Ishikawa (cell line): ENCODE results near the gene EDN3.

Source experiments
- CEBPB ChIP-seq: IDR thresholded peaks from 2 replicates; pipeline ENCODE4 v1.6.1; 2012
- CREB1 ChIP-seq: IDR thresholded peaks from 2 replicates; pipeline ENCODE4 v1.6.1; 2012; ENCODE audit warnings: low read depth
- EGR1 ChIP-seq: IDR thresholded peaks from 2 replicates; pipeline ENCODE4 v1.6.1; 2012
- EP300 ChIP-seq: IDR thresholded peaks from 2 replicates; pipeline ENCODE4 v1.6.1; 2012; ENCODE audit warnings: borderline replicate concordance
- FOXM1 ChIP-seq: IDR thresholded peaks from 2 replicates; pipeline ENCODE4 v1.6.1; 2012; ENCODE audit warnings: low read depth, borderline replicate concordance
- NFIC ChIP-seq: IDR thresholded peaks from 2 replicates; pipeline ENCODE4 v1.6.1; 2012
- RAD21 ChIP-seq: IDR thresholded peaks from 2 replicates; pipeline ENCODE4 v1.6.1; 2012; ENCODE audit warnings: low read depth
- TAF1 ChIP-seq: IDR thresholded peaks from 2 replicates; pipeline ENCODE4 v1.6.1; 2012; ENCODE audit warnings: low read depth, mild to moderate bottlenecking
- TCF12 ChIP-seq: IDR thresholded peaks from 2 replicates; pipeline ENCODE4 v1.6.1; 2012; ENCODE audit warnings: low read depth
- TEAD4 ChIP-seq: IDR thresholded peaks from 2 replicates; pipeline ENCODE4 v1.6.1; 2012
- YY1 ChIP-seq: IDR thresholded peaks from 2 replicates; pipeline ENCODE4 v1.6.1; 2012; ENCODE audit warnings: low read depth
- ZBTB7A ChIP-seq: IDR thresholded peaks from 2 replicates; pipeline ENCODE4 v1.6.1; 2012; ENCODE audit warnings: low read depth
- TF ChIP-seq, protein P1 (sequence below): IDR thresholded peaks from 2 replicates; pipeline ENCODE4 v1.6.1; 2012
- TF ChIP-seq, protein P2 (sequence below): IDR thresholded peaks from 2 replicates; pipeline ENCODE4 v1.6.1; 2012
- TF ChIP-seq, protein P3 (sequence below): IDR thresholded peaks from 2 replicates; pipeline ENCODE4 v1.6.1; 2012; ENCODE audit warnings: low read depth, mild to moderate bottlenecking

The EDN3 gene

DNA sequence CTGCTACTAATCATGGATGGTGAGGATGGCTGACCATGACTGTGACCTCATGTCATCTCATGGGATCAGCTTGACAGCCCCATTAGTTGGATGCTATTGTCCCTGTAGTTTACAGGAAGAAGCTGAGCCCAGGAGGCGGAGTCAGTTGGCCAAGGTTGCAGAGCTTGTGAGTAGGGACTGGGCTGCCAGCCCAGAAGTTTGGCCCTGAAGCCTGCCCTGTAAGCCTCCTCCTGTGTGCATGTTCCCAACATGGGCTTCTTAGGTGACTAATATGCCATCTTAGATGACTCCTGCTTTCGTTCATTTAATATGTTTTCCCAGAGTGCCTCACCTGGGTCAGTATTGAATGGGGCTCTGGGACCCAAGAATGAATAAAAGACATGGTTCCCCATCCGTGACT lies 6.9 kb downstream of the EDN3 start:
- no peak for TF ChIP-seq YY1
- TF ChIP-seq CREB1 = no peak
- TF ChIP-seq RAD21 = no peak
- TF ChIP-seq, protein P1, sequence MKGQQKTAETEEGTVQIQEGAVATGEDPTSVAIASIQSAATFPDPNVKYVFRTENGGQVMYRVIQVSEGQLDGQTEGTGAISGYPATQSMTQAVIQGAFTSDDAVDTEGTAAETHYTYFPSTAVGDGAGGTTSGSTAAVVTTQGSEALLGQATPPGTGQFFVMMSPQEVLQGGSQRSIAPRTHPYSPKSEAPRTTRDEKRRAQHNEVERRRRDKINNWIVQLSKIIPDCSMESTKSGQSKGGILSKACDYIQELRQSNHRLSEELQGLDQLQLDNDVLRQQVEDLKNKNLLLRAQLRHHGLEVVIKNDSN = no peak
- no peak for TF ChIP-seq TCF12
- TF ChIP-seq EP300 = no peak
- no peak for TF ChIP-seq EGR1
- TF ChIP-seq, protein P2, sequence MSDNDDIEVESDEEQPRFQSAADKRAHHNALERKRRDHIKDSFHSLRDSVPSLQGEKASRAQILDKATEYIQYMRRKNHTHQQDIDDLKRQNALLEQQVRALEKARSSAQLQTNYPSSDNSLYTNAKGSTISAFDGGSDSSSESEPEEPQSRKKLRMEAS = no peak
- no peak for TF ChIP-seq ZBTB7A
- TF ChIP-seq FOXM1 = no peak

DNA sequence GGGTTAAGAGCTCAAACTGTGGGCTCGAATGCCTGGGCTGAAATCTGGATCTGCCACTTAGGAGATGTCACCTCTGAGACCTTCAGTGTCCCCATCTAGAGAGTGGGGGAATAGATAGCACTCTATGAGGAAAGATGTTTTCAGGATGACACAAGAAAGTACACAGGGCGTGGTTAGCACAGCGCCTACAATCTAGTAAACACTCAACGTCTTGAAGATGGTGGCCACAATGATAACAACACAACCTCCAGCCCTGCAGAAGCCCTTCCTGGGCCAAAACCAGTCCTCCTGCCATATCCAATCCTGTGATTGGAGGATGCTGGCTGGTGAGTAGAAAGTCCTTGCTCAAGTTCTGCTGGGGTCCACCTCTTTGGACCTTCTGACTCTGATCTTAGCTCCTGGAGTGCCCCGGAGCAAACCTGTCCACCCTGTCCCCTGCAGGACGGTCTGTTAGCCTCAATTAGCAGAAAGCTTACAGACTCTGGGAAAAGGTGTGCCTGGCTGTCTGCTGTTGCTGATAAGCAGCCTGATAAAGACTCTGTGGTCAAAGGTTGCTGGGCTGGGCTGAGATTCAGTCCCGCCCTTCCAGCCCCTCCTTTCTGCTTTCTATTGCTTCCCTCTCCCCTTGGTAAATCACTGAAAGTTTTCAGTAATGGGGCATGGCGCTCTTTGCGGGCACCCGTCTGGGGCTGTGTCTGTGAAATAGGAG lies 8.2 kb downstream of the EDN3 start:
- TF ChIP-seq EGR1 = no peak
- TF ChIP-seq CREB1 = no peak
- no peak for TF ChIP-seq ZBTB7A
- TF ChIP-seq, protein P1 = no peak
- TF ChIP-seq TAF1 = no peak
- TF ChIP-seq FOXM1 = no peak
- TF ChIP-seq, protein P2 = no peak
- no peak for TF ChIP-seq RAD21
- TF ChIP-seq TCF12 = no peak
- no peak for TF ChIP-seq TEAD4
- TF ChIP-seq, protein P3, sequence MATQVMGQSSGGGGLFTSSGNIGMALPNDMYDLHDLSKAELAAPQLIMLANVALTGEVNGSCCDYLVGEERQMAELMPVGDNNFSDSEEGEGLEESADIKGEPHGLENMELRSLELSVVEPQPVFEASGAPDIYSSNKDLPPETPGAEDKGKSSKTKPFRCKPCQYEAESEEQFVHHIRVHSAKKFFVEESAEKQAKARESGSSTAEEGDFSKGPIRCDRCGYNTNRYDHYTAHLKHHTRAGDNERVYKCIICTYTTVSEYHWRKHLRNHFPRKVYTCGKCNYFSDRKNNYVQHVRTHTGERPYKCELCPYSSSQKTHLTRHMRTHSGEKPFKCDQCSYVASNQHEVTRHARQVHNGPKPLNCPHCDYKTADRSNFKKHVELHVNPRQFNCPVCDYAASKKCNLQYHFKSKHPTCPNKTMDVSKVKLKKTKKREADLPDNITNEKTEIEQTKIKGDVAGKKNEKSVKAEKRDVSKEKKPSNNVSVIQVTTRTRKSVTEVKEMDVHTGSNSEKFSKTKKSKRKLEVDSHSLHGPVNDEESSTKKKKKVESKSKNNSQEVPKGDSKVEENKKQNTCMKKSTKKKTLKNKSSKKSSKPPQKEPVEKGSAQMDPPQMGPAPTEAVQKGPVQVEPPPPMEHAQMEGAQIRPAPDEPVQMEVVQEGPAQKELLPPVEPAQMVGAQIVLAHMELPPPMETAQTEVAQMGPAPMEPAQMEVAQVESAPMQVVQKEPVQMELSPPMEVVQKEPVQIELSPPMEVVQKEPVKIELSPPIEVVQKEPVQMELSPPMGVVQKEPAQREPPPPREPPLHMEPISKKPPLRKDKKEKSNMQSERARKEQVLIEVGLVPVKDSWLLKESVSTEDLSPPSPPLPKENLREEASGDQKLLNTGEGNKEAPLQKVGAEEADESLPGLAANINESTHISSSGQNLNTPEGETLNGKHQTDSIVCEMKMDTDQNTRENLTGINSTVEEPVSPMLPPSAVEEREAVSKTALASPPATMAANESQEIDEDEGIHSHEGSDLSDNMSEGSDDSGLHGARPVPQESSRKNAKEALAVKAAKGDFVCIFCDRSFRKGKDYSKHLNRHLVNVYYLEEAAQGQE = no peak
- no peak for TF ChIP-seq CEBPB
- no peak for TF ChIP-seq NFIC
- no peak for TF ChIP-seq YY1
- no peak for TF ChIP-seq EP300

DNA sequence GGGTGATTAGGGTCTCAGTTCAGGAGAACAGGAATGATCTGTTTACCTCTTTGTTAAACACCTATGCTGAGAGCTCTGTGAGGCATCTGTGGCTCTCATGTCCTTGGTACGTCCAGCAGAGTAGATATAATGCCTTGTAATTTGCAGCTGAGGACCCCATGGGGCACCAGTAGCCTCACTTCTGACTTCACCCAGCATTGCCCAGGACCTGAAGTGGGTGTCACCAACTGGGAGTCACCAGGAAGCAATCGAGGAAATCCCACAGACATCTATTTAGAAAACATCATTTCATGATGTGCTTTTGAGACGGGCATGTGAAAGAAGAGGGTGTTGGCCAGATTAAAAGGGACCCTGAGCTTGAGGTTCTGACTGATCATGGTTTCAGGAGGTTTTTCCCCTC lies 8.8 kb downstream of the EDN3 start:
- TF ChIP-seq, protein P3 = no peak
- TF ChIP-seq, protein P1 = no peak
- TF ChIP-seq CREB1 (no peak), ZBTB7A (no peak), TAF1 (no peak), RAD21 (no peak), EGR1 (no peak), EP300 (no peak), CEBPB (no peak), YY1 (no peak), FOXM1 (no peak), NFIC (no peak), TEAD4 (no peak), TCF12 (no peak)
- TF ChIP-seq, protein P2 = no peak

DNA sequence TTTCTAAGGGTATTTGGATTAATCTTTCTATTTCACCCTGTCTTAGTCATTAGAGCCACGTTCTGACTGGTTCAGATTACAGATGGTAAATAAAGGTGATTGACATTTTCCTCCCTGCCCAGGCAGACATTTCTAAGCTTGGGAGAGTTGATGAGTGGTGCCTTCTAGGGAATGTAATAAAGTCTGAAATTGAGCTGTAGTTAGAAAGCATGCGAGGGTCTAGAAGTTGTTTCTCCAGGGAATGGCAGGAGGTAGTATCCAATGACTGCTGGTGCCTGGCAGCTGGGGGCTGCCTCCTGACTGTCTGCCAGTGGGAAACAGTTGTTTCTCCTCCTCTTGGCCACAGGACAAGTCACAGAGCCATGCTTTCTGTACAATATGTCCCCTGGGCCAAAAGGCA lies 14.6 kb downstream of the EDN3 start:
- TF ChIP-seq NFIC = no peak
- TF ChIP-seq, protein P1 = no peak
- no peak for TF ChIP-seq YY1
- no peak for TF ChIP-seq CEBPB
- no peak for TF ChIP-seq ZBTB7A
- no peak for TF ChIP-seq RAD21
